H4 (cell line): ENCODE results near the gene WDR41. TPM values are rescaled to one million over a fixed set of nuclear protein-coding genes. Genes with fewer than 3 reads are reported as not detected.

Experiments
- DNase-seq: peaks from one replicate; pipeline ENCODE4 v3.0.0-alpha.2; 2015; ENCODE audit warnings: low spot score
- total RNA-seq: library from RNA; depleted of rRNA; stranded (reverse); fragments of >200 nt; shearing (Covaris generic); gene quantifications from 2 replicates; pipeline ENCODE4 v1.2.3, GENCODE V29; 2014

Gene WDR41
- total RNA-seq, 1 experiment from 2014 or later, result 115 TPM

- DNase-seq, result no peak
These were observed 43.3 kb downstream of the WDR41 start for GRCh38 chr5:77448831-77449230.

DNA sequence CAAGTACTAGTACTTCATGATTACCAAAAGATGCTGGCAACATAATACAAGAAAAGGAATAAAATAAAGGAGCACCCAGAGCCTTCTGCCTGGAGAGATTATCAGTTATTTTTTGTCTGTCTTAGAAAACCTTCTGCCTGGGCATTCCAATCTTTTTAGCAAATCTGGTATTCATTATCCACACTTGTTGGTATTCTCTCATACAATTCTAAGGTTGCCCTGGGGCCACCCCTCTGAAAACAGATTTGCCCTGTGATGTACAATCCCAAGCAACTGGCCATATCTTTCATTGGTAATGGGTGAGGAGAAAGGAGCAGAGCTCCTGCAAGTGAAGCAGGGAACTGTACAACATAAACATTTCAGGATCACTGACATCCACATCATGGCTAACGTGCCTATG is 47.8 kb downstream of the WDR41 start:
- no peak for DNase-seq

- DNase-seq, result no peak
These were observed 48.4 kb downstream of the WDR41 start for GRCh38 chr5:77443670-77444069.

DNA sequence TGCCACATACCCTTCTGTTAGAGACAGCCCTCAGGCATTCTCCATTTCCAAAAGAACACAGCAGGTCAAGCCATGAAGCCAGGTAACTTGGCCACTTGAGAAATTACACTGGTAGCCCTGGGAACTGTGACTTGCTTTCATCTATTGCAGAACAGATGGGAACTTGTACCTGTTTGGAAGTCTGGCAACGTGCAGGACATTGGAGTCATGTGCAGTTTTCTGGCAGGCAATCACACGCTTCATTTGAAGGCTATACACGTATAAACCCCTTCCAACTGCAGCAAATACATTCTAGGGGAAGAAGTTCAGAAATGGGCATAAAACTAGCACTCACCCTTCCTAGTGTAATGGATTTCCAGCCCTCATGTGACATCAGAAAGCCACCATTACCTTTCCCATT is 54.0 kb downstream of the WDR41 start:
- no peak for DNase-seq

- no peak for DNase-seq
These were observed 54.9 kb downstream of the WDR41 start for GRCh38 chr5:77437194-77437593.

GRCh38 chr5:77431719-77432118 is 60.4 kb downstream of the WDR41 start:
- DNase-seq, result no peak

- peak; percentile 69 for DNase-seq
These were observed 60.8 kb downstream of the WDR41 start for GRCh38 chr5:77431286-77431685.

GRCh38 chr5:77430726-77431125 is 61.4 kb downstream of the WDR41 start:
- DNase-seq, result no peak

GRCh38 chr5:77428526-77428925 is 63.6 kb downstream of the WDR41 start:
- DNase-seq, result no peak

GRCh38 chr5:77427998-77428397 is 64.1 kb downstream of the WDR41 start:
- no peak for DNase-seq

GRCh38 chr5:77426670-77427069 is 65.4 kb downstream of the WDR41 start:
- DNase-seq, result no peak

DNA sequence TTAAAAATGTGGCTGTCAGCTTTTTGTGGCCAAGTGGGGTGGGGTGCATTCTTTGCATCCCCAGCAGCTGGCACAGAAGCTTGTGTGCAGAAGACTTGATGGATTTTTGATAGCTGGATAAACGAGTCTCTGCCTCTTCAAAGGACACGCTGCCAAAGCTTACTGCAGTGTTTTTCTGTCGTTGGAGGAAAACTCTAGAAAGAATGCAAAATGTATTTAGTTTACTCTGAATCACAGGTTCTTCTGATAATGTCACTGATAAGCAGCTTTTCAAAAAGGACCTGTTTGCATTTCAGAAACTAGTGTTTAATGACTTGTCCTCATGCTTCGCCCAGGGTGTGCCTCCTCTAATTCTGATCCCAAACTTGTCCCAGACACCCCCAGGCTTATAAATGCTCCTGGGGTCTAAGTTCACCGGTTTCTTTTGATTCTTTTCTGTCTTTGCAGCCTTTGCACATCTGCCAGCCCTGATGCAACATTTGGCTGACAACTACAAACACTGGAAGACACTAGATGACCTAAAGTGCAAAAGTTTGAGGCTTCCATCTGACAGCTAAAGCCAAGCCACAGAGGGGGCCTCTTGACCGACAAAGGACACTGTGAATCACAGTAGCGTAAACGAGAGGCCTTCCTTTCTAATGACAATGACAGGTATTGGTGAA is 66.0 kb downstream of the WDR41 start:
- DNase-seq, result no peak

DNA sequence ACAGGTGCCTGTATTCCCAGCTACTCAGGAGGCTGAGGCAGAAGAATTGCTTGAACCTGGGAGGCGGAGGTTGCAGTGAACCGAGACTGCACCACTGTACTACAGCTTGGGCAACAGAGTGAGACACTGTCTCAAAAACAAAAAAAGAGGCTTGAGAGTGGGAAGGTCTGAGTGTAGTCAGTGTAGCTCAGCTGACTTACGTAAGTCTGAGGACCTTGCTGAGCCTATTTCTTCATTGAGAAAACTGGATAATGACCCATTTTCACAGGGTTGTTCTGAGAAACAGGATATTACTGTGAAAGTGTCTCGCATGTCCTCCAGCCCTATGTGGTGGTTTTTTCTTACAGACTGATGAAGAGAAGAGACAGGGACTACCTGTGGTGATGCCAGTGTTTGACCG is 66.7 kb downstream of the WDR41 start:
- no peak for DNase-seq

DNA sequence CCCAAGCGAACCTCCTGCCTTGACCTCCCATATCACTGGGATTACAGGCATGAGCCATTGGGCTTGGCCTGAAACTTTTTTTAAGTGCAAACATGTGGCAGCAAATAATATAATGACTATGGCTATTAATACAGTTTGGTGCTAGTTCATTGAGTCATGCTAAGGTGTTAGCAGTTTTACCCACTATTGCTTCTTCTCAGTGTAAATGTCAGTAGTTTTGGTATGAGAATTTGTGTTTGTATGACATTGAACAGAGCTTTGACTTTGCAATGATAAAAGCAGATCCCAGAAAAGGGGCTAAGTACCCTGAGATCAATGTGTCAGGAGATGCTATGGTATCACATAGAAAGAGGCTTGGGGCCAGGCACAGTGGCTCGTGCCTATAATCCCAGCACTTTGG is 67.2 kb downstream of the WDR41 start:
- no peak for DNase-seq

DNA sequence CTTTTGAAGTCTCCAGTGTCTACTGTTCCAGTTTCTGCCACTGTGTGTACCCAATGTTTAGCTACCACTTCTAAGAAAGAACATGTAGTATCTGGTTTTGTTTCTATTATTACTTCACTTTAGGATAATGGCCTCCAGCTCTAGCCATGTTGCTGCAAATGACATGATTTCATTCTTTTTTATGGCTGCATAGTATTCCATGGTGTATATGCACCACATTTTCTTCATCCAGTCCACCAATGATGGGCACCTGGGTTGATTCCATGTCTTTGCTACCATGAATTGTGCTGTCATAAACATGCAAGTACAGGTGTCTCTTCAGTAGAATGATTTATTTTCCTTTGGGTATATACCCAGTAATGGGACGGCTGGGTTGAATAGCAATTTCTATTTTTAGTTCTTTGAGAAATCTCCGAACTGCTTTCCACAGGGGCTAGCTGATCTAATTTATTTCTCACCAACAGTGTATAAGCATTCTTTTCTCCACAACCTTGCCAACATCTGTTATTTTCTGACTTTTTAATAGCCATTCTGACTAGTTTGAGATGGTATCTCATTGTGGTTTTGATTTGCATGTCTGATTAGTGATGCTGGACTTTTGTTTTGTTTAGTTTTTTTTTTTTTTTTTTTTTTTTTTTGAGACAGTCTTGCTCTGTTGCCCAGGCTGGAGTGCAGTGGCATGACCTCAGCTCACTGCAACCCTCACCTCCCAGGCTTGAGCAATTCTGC is 68.9 kb downstream of the WDR41 start:
- DNase-seq, result no peak

DNA sequence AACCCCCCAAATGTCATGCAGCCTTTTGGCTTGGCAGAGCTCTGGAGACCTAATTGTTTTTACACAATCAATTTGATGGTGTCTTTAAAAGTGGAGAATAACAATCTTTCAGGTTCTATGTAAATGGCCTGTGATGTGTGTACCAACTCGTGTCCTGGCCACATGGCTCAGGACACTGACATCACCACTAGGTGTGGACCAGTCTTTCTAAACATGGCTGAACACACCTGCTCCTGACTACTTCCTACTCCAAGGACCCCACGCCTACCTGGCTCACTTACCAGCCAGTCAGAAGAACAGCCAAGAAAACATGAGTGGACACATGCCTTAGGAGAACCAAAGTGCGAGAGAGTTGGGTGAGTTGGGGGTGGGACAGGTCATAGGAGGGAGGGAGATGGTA is 71.2 kb downstream of the WDR41 start:
- DNase-seq, result no peak

- no peak for DNase-seq
These were observed 72.2 kb downstream of the WDR41 start for GRCh38 chr5:77419644-77420582.

DNA sequence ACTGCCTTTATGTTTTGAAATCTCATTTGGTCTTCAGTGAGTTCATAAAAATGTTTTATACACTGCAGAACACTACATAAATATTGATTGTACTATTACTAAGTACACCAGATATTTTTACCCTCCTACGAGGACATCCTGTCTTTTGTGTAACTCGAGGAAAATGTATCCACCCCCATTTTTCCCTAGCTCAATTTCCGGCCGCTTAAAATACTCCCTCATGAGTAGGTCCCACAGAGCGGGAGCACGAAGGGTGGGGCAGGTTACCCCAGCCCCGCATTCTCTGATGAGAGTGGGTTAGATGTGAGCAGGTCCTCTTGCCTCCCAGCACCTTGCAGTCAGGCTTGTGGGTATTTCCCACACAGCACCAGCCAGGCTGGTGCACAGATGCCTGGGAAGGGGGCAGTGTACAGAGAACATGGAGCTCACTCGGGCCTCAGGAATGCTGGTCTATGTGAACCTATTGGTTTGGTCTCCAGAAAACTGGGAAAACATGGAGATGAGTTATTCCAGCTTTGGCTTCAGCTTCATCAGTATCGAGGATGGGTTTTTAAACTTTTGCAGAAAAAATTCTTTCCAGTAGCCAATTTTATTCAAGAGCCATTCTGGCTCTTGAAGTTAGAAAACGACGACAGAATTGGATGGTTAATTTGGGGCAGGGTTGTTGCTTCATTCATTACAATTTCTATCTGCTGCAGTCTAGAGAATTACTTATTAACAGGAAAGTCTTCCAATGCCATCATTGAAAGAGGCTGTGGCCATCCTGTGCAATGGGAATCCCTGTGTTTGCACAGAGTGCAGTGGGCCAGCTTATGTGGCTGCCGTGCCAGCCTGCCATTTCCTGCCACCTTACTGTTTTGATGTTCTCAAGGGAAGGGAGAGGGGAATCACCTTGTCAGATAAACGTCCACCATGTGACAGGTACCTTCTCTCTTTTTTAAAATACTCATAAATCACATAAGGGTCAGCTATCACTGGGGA is 73.2 kb downstream of the WDR41 start:
- DNase-seq, result no peak

DNA sequence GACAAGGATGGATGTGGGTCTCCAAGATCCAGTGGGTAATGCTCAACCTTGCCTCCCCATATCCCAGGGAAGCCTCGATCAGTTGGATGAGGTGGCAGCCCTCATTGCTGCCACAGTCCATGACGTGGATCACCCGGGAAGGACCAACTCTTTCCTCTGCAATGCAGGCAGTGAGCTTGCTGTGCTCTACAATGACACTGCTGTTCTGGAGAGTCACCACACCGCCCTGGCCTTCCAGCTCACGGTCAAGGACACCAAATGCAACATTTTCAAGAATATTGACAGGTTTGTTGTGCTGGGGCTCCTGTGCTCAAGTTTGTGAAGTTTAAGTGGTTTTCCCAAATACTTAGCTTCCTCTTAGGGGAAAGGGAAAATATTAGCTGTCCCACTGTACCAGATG is 74.0 kb downstream of the WDR41 start:
- DNase-seq, result no peak

GRCh38 chr5:77413049-77413448 is 79.1 kb downstream of the WDR41 start:
- DNase-seq, result no peak

GRCh38 chr5:77409870-77410621 is 82.1 kb downstream of the WDR41 start:
- no peak for DNase-seq
